HG03039 (cell line): ENCODE results near the gene GLG1.
"Not testable (repeated sequence)": the region's sequence is repeated elsewhere in the genome, so short reads cannot be mapped to it uniquely, and the experiment has no call there.

ENCODE experiments used
- ATAC-seq: cut with Tn5 transposase; IDR thresholded peaks from one replicate; pipeline ENCODE4 v1.9.1; 2021; ENCODE audit warnings: mild to moderate bottlenecking, moderate library complexity; ENCODE audit not compliant: unreplicated experiment

Gene GLG1

DNA sequence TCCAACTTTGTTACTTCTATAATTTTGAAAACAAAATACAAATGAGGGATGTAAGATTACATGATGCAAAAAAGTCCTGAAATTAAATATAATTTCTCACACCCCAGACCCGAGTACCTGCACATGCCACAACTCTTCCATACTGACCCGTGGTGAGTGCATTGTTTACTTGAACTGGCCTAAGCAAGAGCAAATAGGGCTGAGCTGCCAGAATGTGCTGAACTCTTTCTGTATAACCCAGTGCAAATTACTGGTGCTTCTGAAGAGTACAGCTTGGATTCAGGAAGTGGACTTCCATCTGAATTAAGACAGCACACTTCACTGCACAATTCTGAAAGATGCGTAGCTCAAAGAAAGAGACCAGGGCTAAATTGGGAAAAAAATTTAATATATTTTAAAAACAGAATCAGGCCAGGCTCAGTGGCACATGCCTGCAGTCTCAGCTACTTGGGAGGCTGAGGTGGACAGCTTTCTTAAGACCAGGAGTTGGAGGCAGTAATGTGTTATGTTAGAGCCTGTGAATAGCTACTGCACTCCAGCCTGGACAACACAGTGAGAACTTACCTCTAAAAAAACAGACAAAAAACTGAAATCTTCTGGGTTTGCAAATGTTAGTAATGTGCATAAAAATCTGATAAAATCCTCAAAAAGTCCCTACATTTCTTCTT is 63.9 kb downstream of the GLG1 start:
- not testable (repeated sequence) for ATAC-seq

DNA sequence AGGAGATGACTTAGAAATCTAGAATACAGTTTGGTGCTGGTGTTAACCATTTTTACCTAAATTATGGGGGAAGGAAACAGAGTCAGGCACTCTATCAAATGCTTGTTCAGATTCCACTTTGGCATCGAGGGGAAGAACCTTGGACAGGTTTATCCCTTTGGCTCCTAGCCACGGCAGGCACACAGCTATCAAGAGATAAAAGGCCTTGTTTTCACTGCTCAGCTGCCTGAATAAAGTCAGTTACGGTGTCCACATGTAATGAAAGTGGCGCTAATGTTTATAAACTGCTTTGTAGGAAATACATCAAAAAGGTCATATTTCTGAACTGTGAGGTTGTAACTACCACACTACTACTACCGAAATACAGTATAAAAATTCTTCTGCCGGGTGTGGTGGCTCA is 66.3 kb downstream of the GLG1 start:
- ATAC-seq: not testable (repeated sequence)

DNA sequence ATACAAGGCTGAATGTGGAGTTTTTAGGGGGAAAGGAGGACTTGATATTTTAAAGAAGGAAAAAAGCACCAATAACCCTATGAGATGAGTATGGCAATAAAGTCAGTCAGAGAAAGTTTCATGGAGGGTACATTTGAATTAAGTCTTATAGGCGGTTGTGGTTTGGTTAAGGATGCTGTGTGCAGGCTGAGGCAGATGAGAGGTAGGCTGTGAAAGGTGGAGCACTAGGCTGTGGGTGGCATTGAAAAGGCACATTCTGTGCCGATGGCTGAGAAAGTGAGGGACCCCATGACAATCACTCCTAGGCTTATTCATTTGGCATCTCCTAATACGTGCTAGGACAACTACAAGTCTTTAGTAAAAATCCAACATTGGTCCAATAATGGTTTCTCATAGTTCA is 68.1 kb downstream of the GLG1 start:
- ATAC-seq: not testable (repeated sequence)

GRCh38 chr16:74537746-74538145 is 69.2 kb downstream of the GLG1 start:
- not testable (repeated sequence) for ATAC-seq

DNA sequence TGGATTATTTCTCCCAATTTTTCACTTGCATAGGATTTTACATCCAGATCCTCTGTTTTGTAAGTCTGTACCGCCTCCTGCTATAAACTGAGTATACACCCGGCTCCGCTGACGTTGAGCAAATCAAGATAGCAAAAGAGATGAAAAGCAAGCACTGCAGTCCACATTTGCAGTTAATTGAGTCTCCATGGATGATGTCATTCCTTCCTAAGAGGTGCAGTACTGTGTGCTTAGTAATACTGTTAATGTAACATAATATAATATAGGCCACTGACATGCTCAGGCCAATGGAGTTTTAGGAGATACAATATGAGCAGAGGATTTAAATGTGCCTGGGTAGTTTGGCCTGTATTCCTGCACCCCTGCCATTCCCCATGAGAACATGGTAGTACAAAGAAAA is 72.3 kb downstream of the GLG1 start:
- ATAC-seq: not testable (repeated sequence)

DNA sequence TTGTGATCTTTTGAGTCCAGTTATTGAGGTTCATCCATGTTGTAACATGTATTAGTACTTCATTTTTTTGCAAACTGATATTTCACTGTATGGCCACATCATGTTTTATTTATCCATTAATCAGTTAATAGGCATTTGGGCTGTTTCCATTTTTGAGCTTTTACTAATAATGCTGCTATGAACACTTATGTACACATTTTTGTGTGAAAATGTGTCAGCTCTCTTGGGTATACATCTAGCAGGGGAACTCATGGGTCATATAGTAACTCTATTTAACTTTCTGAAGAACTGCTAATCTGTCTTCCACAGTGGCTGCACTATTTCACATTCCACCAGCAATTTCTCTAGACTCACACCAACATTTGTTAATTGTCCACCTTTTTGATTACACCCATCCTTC is 82.0 kb downstream of the GLG1 start:
- ATAC-seq: no peak

- no peak for ATAC-seq
These were observed 82.8 kb downstream of the GLG1 start for GRCh38 chr16:74524117-74524516.

DNA sequence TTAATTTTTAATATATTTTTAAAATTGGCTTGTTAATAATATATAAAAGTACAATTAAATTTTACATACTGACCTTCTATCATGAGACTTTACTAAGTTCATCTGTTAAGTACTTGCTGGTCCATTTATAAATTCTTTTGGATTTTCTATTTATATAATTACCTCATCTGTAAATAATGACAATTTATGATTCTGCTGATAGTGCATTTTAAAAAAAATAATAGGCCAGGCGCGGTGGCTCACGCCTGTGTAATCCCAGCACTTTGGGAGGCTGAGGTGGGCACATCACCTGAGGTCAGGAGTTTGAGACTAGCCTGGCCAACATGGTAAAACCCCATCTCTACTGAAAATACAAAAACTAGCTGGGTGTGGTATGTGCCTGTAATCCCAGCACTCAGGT is 83.2 kb downstream of the GLG1 start:
- ATAC-seq: not testable (repeated sequence)

GRCh38 chr16:74522160-74522559 is 84.8 kb downstream of the GLG1 start:
- ATAC-seq: no peak

DNA sequence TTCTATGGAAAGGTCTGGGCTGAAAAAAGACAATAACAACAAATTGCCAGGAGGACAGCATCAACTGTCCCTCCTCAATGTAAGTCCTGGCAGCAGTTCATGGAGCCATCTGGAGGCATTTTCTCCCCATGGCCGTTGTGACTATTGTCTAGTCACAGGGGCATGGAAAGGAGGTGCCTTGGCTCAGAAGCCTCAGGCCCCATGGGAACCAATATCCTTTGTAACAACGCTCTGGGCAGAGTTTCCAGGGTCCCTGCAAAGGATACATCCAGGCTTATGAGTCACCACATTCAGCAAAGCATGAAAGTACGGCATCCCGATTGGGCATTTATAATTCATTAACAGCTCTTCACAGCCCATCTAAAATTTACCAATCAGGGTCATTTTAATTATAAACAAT is 85.2 kb downstream of the GLG1 start:
- no peak for ATAC-seq

DNA sequence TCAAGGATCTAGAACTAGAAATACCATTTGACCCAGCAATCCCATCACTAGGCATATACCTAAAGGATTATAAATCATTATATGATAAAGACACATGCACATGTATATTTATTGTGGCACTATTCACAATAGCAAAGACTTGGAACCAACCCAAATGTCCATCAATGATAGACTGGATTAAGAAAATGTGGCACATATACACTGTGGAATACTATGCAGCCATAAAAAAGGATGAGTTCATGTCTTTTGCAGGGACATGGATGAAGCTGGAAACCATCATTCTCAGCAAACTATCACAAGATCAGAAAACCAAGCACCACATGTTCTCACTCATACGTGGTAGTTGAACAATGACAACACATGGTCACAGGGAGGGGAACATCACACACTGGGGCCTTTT is 88.0 kb downstream of the GLG1 start:
- not testable (repeated sequence) for ATAC-seq

DNA sequence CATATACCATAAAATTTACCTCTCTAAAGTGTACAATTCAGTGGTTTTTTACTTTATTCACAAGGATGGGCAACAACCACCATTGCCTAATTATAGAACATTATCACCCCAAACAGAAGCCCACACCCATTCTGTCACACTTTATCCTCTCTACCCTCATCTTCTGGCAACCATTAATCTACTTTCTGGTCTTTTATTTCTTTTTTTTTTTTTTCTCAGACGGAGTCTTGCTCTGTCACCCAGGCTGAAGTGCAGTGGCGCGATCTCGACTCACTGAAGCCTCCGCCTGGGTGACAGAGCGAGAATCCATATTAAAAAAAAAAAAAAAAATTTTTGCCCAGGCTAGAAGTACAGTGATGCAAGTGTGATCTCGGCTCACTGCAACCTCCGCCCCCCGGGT is 95.0 kb downstream of the GLG1 start:
- no peak for ATAC-seq

GRCh38 chr16:74505011-74505410 is 101.9 kb downstream of the GLG1 start:
- ATAC-seq: no peak

DNA sequence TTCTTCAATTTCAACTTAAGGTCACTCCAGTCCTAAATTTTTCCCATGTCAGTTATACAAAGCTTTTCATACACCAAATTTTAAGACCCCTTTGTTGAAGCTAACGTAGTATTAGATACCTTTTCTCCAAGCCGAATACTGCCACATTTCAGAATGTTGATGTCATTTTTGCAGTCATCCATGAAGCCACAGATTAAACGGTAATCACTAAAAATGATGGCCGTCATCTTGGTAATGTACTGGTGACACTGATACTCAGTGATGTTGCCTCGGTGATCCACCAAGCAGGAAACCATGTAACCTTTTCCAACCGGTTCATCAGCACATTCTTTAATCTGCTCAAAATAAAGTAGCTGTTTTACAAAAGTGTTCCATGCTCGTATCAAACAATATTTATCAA is 103.5 kb downstream of the GLG1 start:
- no peak for ATAC-seq

DNA sequence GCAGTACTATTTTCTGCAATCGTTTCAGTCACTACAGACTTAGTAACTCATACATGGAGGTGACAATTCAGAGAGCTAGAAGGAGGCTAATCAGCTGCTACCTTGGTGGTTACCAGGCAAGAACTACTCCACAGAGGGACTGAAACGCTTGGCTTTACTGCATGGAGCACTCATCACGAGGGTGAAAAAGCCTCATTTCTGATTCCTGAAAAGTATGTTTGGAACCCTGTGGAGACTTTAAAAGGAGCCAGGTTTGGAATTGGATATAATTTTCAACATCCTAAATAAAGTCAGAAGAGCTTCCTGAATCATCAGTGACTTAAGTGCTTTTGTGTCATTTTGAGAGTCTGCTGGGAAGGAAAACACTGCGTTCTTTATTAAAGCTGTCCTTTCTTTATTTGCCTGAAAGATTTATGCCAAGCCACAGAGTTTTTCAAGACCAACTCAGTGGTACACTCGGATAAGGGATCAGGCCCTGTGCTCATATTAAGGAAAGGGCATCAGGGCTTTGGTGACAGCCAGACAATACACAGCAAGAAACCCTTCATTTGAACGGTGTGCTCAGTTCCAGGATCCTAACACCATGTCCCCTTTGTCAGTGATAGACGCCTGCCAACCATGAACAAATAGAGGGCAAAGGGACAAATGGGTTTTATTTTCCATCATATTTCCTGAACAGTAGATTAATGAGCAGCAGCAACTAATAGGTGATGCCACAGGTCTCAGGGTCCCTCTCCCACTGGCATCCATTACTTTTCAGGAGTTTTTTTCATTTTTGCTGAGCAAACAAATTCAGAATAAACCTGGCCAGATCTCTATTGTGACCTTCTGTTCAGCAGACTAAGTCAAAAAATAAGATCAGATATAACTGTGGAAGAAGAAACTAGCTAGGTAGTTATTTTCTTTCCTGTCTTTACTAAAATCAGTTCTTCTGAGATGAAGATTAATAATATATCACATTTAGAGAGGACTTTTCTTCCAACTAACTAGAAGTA is 105.1 kb downstream of the GLG1 start:
- no peak for ATAC-seq

GRCh38 chr16:74500907-74501306 is 106.0 kb downstream of the GLG1 start:
- ATAC-seq: no peak

GRCh38 chr16:74499114-74499513 is 107.8 kb downstream of the GLG1 start:
- ATAC-seq: no peak

DNA sequence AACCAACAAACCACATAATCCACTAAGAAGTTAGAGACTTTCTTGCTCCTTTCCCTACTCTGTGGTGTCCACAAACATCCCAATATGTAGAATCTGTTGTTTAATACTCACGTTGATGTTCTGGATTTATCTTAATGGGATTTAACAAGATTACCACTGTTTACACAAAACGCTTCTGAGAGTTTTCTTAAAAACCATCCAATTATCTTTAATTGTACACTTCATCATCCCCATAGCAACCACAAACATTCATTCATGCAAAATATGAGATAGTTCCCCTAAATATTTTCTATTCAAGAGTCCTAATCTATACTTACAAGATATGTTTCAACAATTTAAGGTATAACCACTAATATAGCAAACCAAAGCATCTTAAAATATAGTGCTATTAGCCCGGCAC is 109.2 kb downstream of the GLG1 start:
- ATAC-seq: no peak

GRCh38 chr16:74496054-74496453 is 110.9 kb downstream of the GLG1 start:
- no peak for ATAC-seq

DNA sequence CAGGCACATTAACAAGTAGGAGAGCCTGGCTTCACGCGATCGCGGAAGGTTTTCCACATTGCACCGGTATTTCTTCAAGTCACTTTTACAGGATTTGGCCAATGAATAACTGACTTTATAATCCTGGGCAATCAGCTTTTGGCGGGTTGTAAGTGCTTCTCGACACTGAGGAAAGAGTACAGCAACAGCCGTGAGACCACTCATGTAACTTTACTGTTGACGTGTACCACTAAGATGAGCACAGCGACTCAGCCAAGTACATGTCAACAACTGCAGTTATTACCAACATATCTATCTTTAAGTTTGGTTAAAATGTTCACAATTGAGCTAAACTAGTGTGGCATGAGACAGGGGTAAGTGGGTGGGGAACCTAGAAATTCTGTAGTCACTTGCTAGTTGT is 113.9 kb downstream of the GLG1 start:
- ATAC-seq: no peak

DNA sequence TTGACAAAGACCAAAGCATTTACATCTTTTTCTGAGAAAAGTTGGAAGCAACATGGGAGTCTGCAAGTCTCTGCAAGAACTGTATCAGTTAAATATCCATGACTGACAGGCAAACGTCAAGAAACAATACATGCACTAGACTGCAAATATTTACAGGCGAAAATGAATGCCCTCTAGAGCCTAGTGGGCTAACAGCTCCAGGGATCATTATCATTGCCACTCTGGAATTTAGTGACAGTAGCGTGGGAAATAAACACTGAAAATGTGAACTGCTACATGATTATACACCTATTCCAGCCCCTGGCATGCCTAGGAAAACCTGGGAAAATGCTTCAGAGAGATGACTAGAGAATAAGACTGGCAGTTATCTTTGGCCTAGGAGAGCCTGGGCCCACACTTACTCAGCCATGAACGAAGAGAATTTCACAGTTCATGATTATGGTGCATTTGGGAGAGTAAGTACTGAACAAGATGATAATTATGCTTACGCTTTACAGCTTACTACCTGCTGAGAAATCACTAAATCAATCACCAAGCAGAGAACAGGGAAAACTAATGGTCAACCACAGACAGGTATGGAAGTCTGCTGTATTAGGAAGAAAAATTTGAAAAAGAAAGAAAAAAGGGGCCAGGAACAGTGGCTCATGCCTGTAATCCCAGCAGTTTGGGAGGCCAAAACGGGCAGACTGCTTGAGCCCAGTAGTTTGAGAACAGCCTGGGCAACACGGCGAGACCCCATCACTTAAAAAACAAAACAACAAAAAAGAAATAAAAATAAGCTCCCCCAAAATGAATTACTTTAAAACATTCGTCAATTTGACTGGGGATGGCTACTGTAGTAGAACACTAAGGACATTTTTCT is 119.0 kb downstream of the GLG1 start:
- ATAC-seq: no peak
